Subcutaneous abdominal adipose tissue (tissue), 5 donors: ENCODE data around the gene TOR2A.

Experiments used
- H3K27ac ChIP-seq: one replicate; pipeline ENCODE4 v1.7.0; 2013; ENCODE audit warnings: low read depth, mild to moderate bottlenecking, inconsistent platforms, low read length, moderate library complexity
- H3K27me3 ChIP-seq, 5 donors: one replicate each; pipeline ENCODE4 v1.7.0; 2013; ENCODE audit warnings: low read length in 5 of 5, inconsistent platforms in 1 of 5; ENCODE audit not compliant: control insufficient read depth in 5 of 5, insufficient read depth in 4 of 5
- H3K36me3 ChIP-seq, 5 donors: one replicate each; pipeline ENCODE4 v1.7.0; 2013; ENCODE audit warnings: low read length in 5 of 5; ENCODE audit not compliant: control insufficient read depth in 5 of 5, insufficient read depth in 5 of 5
- H3K4me1 ChIP-seq, 5 donors: one replicate each; pipeline ENCODE4 v1.7.0; 2013; ENCODE audit warnings: low read length in 5 of 5, mild to moderate bottlenecking in 3 of 5, moderate library complexity in 1 of 5; ENCODE audit not compliant: control insufficient read depth in 5 of 5, insufficient read depth in 5 of 5
- H3K4me3 ChIP-seq, 5 donors: one replicate each; pipeline ENCODE4 v1.7.0; 2013; ENCODE audit warnings: low read length in 5 of 5, low read depth in 1 of 5
- H3K9ac ChIP-seq, 5 donors: one replicate each; pipeline ENCODE4 v1.7.0; 2013; ENCODE audit warnings: low read length in 5 of 5, mild to moderate bottlenecking in 4 of 5, moderate library complexity in 3 of 5
- H3K9me3 ChIP-seq, 5 donors: one replicate each; pipeline ENCODE4 v1.7.0; 2013; ENCODE audit warnings: low read length in 5 of 5; ENCODE audit not compliant: control insufficient read depth in 5 of 5
- donor health status: healthy.
- donor health status: healthy.
- donor health status: healthy.
- donor health status: healthy.
- donor health status: healthy.

TOR2A gene

DNA sequence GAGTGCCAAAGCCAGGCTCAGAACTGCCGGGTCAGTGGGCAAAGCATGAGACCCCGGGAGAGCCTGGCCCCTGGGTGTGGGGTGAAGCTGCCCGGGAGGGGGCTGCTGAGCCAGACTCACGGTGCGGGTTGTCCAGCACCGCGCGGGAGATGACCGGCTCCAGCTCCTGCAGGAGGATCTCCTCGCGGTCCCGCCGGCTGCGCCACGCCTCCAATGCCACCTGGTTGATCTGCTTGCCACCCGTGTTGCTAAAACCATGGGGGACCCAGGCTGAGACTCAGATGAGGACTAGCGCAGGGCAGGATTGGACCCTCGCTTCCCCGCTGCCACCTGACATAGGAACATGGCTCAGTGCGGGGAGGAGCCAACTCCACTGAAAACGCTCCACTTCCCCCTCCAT lies 2.6 kb downstream of the TOR2A start:
- Histone ChIP-seq H3K4me1 (peaks cover 9 to 21% (median 14%) of the 10 kb centered on the region in 5 donors), H3K27ac (no peak overlapping the region)

DNA sequence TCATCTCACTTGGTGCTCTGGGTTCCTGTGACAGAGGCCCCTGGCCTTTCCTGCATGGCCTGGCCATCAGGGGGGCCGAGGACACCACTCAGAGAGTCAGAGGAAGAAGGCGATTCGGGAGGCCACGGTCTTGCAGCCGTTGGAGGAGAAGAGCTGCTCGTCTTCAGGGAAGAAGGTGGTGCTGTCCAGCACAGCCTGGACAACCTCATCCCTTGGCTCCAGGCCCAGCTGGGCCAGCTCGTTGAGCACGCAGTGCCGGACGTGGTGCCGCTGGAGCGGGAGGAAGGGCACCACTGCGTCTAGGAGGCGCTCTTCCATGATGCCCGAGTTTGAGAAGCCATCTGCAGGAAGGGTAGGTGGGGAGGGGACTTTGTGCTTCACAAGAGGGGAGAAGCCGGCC lies 3.2 kb downstream of the TOR2A start:
- H3K4me3 ChIP-seq = no peak overlapping the region
- no peak overlapping the region for H3K9ac ChIP-seq
- peaks cover 8 to 19% (median 14%) of the 10 kb centered on the region in 5 donors for H3K4me1 ChIP-seq
- H3K9me3 ChIP-seq = no peaks in the 10 kb centered on the region
- peaks cover 0 to 37% (median 21%) of the 10 kb centered on the region in 5 donors for H3K36me3 ChIP-seq
- no peaks in the 10 kb centered on the region for H3K27me3 ChIP-seq
- H3K27ac ChIP-seq = no peak overlapping the region

More for the DNA sequence above, 2.6 kb downstream of the TOR2A start:
- Histone ChIP-seq H3K36me3 (peaks cover 0 to 37% (median 21%) of the 10 kb centered on the region in 5 donors), H3K9ac (no peak overlapping the region), H3K27me3 (no peaks in the 10 kb centered on the region), H3K4me3 (no peak overlapping the region), H3K9me3 (no peaks in the 10 kb centered on the region)

DNA sequence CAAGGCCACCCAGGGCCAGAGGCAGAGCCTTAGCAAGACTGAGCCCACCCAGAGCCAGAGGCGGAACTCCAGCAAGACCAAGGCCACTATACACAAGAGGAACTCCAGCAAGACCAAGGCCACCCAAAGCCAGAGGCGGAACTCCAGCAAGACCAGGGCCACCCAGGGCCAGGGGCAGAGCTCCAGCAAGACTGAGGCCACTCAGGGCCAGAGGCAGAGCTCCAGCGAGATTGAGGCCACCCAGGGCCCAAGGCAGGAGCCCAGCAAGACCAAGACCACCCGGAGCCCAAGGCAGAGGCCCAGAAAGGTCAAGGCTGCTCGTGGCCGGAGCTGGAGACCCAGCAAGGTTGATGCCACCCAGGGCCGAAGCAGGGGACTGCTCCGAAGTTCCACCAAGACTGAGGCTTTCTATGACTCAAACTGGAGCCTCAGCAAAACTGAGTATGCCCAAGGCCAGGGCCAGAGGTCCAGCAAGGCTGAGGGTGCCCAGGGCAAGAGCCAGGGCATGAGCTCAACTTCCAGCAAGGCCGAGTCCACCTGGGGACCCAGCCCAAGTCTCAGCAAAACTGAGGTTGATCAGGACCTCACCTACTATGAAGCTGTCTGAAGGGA lies 4.2 kb downstream of the TOR2A start:
- Histone ChIP-seq H3K36me3 (peaks cover 0 to 37% (median 21%) of the 10 kb centered on the region in 5 donors), H3K4me1 (peaks cover 8 to 19% (median 14%) of the 10 kb centered on the region in 5 donors), H3K9me3 (no peaks in the 10 kb centered on the region), H3K27ac (no peak overlapping the region), H3K27me3 (no peaks in the 10 kb centered on the region), H3K9ac (no peak overlapping the region), H3K4me3 (no peak overlapping the region)

DNA sequence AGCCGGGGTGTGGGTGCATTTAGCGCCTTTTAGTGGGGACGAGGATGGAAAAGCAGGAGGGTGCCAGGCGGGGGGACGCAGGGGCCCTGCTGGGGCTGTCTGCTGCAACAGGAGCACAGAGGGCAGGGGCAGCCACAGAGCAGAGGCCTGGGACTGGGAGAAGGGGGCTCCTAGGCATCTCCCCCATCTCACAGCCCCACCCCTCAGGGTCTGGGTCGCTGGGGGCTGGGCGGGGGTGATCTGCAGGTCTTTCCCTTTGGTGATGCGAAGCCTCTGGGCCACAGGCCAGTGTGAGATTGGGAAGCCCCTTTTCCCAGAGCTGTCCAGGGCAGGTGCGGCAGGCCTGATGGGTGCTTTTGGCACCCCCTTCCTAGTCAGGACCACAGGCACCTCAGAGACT lies 4.8 kb downstream of the TOR2A start:
- peaks cover 4 to 13% (median 8%) of the 10 kb centered on the region in 5 donors for H3K4me1 ChIP-seq
- H3K27ac ChIP-seq = no peak overlapping the region
- no peaks in the 10 kb centered on the region for H3K9me3 ChIP-seq
- H3K4me3 ChIP-seq = no peak overlapping the region
- H3K9ac ChIP-seq = no peak overlapping the region
- H3K27me3 ChIP-seq = no peaks in the 10 kb centered on the region
- H3K36me3 ChIP-seq = peaks cover 0 to 37% (median 21%) of the 10 kb centered on the region in 5 donors

DNA sequence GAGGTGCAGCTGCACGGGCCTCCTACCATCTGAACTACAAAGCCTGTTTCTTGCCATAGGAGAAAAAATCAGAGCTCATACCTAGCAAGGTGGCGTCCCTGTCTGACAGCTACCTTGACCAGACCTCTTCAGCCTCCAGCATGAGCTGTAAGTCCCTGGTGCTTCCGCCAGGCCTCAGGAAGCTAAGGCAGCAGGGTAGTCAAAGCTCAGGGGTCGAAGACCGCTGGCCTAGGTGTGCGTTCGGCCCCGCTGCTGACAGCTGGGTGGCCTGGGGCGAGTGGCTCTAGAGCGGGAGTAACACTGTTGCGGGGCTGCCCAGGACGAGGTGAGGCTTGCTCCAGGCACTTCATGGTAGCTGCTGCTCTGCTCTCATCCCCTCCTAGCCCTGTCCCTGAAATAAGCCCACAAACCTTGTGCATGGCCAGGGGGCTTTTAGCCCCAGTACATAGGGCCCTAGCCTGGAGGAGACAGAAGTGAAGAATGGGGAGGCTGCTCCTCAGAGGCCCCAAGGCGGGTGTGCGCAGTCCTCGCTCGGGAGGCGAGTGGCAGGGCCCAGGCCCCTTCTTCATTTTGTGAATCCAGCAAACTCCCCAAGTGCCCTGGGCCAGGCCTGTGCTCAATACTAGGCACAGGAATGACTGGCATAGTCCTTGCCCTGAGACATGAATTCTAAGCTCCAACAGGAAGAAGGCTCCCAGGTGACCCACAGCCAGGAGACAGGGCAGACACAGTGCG lies 5.4 kb downstream of the TOR2A start:
- Histone ChIP-seq H3K36me3 (peaks cover 0 to 37% (median 21%) of the 10 kb centered on the region in 5 donors), H3K9ac (no peak overlapping the region), H3K27ac (no peak overlapping the region), H3K27me3 (no peaks in the 10 kb centered on the region), H3K4me1 (peaks cover 4 to 13% (median 10%) of the 10 kb centered on the region in 5 donors), H3K9me3 (no peaks in the 10 kb centered on the region), H3K4me3 (no peak overlapping the region)

DNA sequence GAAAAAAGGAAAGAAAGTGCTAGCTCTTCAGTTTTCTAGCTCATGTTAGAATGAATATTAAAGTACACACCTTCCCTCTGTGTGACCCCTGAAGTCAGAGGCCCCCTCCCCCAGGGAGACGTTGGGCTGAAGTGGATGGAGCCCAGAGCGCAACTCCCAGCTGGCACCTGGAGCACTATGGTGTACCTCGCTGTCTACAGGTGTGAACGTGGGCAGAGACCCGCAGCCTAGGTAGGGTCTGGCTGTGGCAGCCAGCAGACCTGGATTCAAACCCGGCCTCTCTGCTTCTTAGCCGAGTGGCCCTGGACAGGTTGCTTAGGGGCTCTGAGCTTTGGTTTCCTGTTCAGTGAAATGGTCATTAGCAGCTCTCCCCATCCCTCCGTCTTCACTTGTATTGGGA lies 6.3 kb downstream of the TOR2A start:
- peaks cover 0 to 12% (median 11%) of the 10 kb centered on the region in 5 donors for H3K4me1 ChIP-seq
- no peak overlapping the region for H3K9ac ChIP-seq
- no peak overlapping the region for H3K27ac ChIP-seq
- no peaks in the 10 kb centered on the region for H3K27me3 ChIP-seq
- H3K9me3 ChIP-seq = no peaks in the 10 kb centered on the region
- H3K36me3 ChIP-seq = peaks cover 0 to 37% (median 21%) of the 10 kb centered on the region in 5 donors
- no peak overlapping the region for H3K4me3 ChIP-seq

DNA sequence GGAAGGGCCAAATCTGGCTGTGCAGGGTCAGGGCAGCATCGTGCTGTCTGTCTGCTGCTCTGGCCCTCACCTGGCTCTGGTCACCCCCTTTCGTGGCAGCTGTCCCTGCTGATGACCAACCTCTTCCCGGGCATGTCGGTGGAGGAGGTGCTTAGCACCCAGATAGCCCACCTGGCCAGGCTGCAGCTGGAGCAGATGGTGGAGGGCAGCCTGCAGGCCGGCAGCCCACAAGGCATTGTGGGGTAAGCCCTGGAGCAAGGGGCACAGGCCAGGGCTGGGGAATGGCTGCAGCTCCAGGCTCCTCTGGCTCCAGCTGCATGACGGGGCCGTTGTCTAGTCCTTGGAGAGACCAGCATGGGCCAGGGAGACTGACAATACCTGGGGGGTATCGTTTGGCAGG lies 8.2 kb downstream of the TOR2A start:
- H3K27me3 ChIP-seq = no peaks in the 10 kb centered on the region
- H3K9ac ChIP-seq = no peak overlapping the region
- H3K4me1 ChIP-seq = peaks cover 0 to 19% (median 15%) of the 10 kb centered on the region in 5 donors
- H3K9me3 ChIP-seq = no peaks in the 10 kb centered on the region
- no peak overlapping the region for H3K27ac ChIP-seq
- peaks cover 0 to 21% (median 8%) of the 10 kb centered on the region in 5 donors for H3K36me3 ChIP-seq
- no peak overlapping the region for H3K4me3 ChIP-seq

DNA sequence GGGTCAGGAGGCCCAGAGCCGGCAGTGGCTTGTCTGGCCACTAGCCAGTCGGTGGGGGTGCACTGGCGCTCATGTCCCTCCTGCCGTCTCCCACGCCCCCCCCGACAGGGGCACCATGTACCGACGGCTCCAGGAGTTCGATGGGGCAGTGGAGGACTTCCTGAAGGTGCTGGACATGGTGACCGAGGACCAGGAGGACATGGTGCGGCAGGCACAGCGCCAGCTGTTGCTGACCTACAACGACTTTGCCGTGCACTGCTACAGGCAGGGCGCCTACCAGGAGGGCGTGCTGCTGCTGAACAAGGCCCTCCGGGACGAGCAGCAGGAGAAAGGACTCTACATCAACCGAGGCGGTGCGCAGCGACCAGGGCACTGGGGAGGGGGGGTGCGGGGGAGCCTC lies 11.1 kb downstream of the TOR2A start:
- no peak overlapping the region for H3K27ac ChIP-seq
- H3K9ac ChIP-seq = no peak overlapping the region
- no peak overlapping the region for H3K4me3 ChIP-seq
- no peaks in the 10 kb centered on the region for H3K9me3 ChIP-seq
- peaks cover 0 to 19% (median 15%) of the 10 kb centered on the region in 5 donors for H3K4me1 ChIP-seq
- H3K27me3 ChIP-seq = no peaks in the 10 kb centered on the region
- no peaks in the 10 kb centered on the region for H3K36me3 ChIP-seq

DNA sequence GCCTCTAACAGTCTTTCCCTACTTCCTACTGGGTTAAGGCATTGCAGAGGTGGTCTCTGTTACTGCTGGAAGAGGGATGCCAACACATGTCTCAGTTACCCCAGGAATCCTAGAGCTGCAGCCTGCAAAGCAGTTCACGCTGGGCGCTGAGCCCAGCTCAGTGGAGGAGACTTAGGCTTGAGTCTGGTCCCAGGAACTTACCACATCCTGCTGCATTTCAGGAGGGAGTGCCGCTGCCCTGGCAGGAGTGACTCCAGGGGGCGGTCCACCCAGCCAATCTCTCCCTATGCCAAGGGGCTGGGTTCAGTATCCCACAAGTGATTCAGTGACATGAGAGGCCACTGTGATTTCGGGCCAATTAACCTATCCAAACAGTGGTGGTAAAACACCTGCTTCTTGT lies 11.7 kb downstream of the TOR2A start:
- no peaks in the 10 kb centered on the region for H3K36me3 ChIP-seq
- H3K4me3 ChIP-seq = no peak overlapping the region
- no peaks in the 10 kb centered on the region for H3K27me3 ChIP-seq
- no peaks in the 10 kb centered on the region for H3K9me3 ChIP-seq
- H3K9ac ChIP-seq = no peak overlapping the region
- peaks cover 0 to 19% (median 15%) of the 10 kb centered on the region in 5 donors for H3K4me1 ChIP-seq
- H3K27ac ChIP-seq = no peak overlapping the region

DNA sequence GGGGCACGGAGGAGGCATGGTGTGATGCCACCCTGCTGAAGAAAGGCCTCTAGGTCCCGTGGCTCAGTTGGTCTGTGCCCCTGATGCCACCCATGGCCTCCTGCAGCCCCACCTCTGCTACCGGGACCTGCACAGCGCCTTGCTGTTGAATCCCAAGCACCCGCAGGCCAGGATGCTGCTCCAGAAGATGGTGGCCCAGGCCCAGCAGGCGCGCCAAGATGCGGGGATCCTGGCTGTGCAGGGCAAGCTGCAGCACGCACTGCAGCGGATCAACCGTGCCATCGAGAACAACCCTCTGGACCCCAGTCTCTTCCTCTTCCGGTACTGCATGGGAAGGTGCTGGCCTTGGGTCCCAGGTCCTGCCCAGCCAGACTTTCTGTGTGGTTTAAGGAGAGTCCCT lies 12.1 kb downstream of the TOR2A start:
- H3K36me3 ChIP-seq = no peaks in the 10 kb centered on the region
- peaks cover 0 to 19% (median 15%) of the 10 kb centered on the region in 5 donors for H3K4me1 ChIP-seq
- no peak overlapping the region for H3K9ac ChIP-seq
- H3K4me3 ChIP-seq = no peak overlapping the region
- no peaks in the 10 kb centered on the region for H3K27me3 ChIP-seq
- H3K27ac ChIP-seq = no peak overlapping the region
- H3K9me3 ChIP-seq = no peaks in the 10 kb centered on the region
